ENCODE results near the gene MAP1LC3A.

MAP1LC3A gene

GRCh38 chr20:34549929-34550305, 8.6 kb upstream of the MAP1LC3A start:
- DNase-seq = no peak

GRCh38 chr20:34552569-34552968, 5.9 kb upstream of the MAP1LC3A start:
- no peak for DNase-seq

- DNase-seq = no peak
Observed at GRCh38 chr20:34553366-34553867, 5.1 kb upstream of the MAP1LC3A start.

GRCh38 chr20:34557936-34558319, 590 bp upstream of the MAP1LC3A start:
- no peak for DNase-seq

GRCh38 chr20:34559311-34560140, 1.0 kb downstream of the MAP1LC3A start:
- no peak for DNase-seq

- no peak for DNase-seq
Observed at GRCh38 chr20:34560141-34560523, 1.6 kb downstream of the MAP1LC3A start.

- DNase-seq = no peak
Observed at GRCh38 chr20:34560614-34561013, 2.1 kb downstream of the MAP1LC3A start.

GRCh38 chr20:34561661-34562060, 3.1 kb downstream of the MAP1LC3A start:
- DNase-seq = no peak

GRCh38 chr20:34562641-34563040, 4.1 kb downstream of the MAP1LC3A start:
- DNase-seq = no peak

GRCh38 chr20:34564833-34565232, 6.3 kb downstream of the MAP1LC3A start:
- DNase-seq = no peak

- DNase-seq = no peak
Observed at GRCh38 chr20:34566978-34567891, 8.7 kb downstream of the MAP1LC3A start.

GRCh38 chr20:34567892-34568865, 9.7 kb downstream of the MAP1LC3A start:
- no peak for DNase-seq

GRCh38 chr20:34569598-34569997, 11.1 kb downstream of the MAP1LC3A start:
- DNase-seq = no peak

- DNase-seq = no peak
Observed at GRCh38 chr20:34570859-34571306, 12.4 kb downstream of the MAP1LC3A start.

- DNase-seq = no peak
Observed at GRCh38 chr20:34571753-34572152, 13.2 kb downstream of the MAP1LC3A start.

GRCh38 chr20:34573541-34574300, 15.2 kb downstream of the MAP1LC3A start:
- DNase-seq = no peak

GRCh38 chr20:34574426-34574825, 15.9 kb downstream of the MAP1LC3A start:
- DNase-seq = no peak

GRCh38 chr20:34574861-34575260, 16.3 kb downstream of the MAP1LC3A start:
- no peak for DNase-seq

- DNase-seq = no peak
Observed at GRCh38 chr20:34575271-34575670, 16.8 kb downstream of the MAP1LC3A start.

- DNase-seq = no peak
Observed at GRCh38 chr20:34575756-34576155, 17.2 kb downstream of the MAP1LC3A start.

- no peak for DNase-seq
Observed at GRCh38 chr20:34577061-34577460, 18.5 kb downstream of the MAP1LC3A start.

GRCh38 chr20:34578025-34578424, 19.5 kb downstream of the MAP1LC3A start:
- DNase-seq = no peak

Data from NCI-H187 (cell line).